Measurements from ENCODE around the gene SCIN. TPM values are rescaled to one million over a fixed set of nuclear protein-coding genes. Genes with fewer than 3 reads are reported as not detected.

Gene SCIN
- polyA plus RNA-seq, 1 donor (not counting 4 experiments of a cell fraction or from before 2014, with no cell fraction given) = not detected

DNA sequence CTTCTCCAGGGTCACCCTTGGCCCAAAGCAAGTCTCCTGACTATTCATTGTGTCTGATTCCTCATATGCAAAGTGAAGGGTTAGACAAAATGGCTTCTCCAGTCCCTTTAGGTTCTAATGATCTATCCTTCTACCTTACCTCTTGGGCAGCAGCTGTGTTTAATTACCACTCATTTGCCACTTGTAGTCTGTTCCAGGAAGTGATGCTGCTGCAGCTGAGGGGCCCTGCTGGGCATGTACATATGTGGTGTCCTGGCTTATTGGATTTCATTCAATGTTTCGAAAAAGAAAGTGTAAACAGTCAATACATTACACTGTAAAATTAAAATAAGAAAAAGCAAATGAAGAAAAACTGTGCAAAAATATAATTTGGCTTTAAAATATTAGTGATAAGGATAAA, 36.6 kb downstream of the SCIN start:
- Histone ChIP-seq H3K4me2 (ENCODE audit: control insufficient read depth, extremely low read depth, insufficient read depth, low read depth, low read length) (no peak overlapping the region), H3K36me3 (ENCODE audit: control insufficient read depth in 2 of 2, extremely low read depth in 1 of 2, insufficient read depth in 2 of 2, low read length in 2 of 2) (no peaks in the 10 kb centered on the region), H3K27me3 (ENCODE audit: control insufficient read depth, extremely low read depth, insufficient read depth, low read length) (no peaks in the 10 kb centered on the region), H3K4me3 (ENCODE audit: control insufficient read depth in 2 of 3, extremely low read depth in 1 of 3, insufficient read depth in 2 of 3, low read depth in 1 of 3, low read length in 3 of 3) (no peak overlapping the region), H2AFZ (ENCODE audit: control insufficient read depth, low read length) (no peak overlapping the region), H3K79me2 (ENCODE audit: control insufficient read depth, insufficient read depth, low read length) (no peaks in the 10 kb centered on the region), H3K9me1 (ENCODE audit: control insufficient read depth, extremely low read depth, insufficient read depth, low read length) (no peaks in the 10 kb centered on the region), H3K4me1 (ENCODE audit: control insufficient read depth, extremely low read depth, insufficient read depth, low read length) (no peaks in the 10 kb centered on the region), H3K9ac (ENCODE audit: control insufficient read depth, extremely low read depth, insufficient read depth, low read length) (no peak overlapping the region), H3K9me3 (ENCODE audit: control insufficient read depth, low read depth, low read length) (no peaks in the 10 kb centered on the region), H4K20me1 (ENCODE audit: control insufficient read depth, extremely low read depth, insufficient read depth, low read length) (no peaks in the 10 kb centered on the region), H3K27ac (ENCODE audit: control insufficient read depth, insufficient read depth, low read length) (no peak overlapping the region)
- FAIRE-seq (no peak), DNase-seq (ENCODE audit: low read depth, low spot score) (no peak)
- dilution Hi-C loops (cut with MboI; ENCODE audit: extremely low pct_ligation_motif_present, low sequenced_read_pairs) = no loop called here
- no peak for TF ChIP-seq EZH2 (IDR thresholded peaks at IDR 0.05; ENCODE audit: low read length)

GRCh38 chr7:12609561-12609960, 39.0 kb downstream of the SCIN start:
- H3K36me3 ChIP-seq (ENCODE audit: control insufficient read depth in 2 of 2, extremely low read depth in 1 of 2, insufficient read depth in 2 of 2, low read length in 2 of 2) = no peaks in the 10 kb centered on the region
- no peak for TF ChIP-seq EZH2 (IDR thresholded peaks at IDR 0.05; ENCODE audit: low read length)
- TF ChIP-seq, protein P1, sequence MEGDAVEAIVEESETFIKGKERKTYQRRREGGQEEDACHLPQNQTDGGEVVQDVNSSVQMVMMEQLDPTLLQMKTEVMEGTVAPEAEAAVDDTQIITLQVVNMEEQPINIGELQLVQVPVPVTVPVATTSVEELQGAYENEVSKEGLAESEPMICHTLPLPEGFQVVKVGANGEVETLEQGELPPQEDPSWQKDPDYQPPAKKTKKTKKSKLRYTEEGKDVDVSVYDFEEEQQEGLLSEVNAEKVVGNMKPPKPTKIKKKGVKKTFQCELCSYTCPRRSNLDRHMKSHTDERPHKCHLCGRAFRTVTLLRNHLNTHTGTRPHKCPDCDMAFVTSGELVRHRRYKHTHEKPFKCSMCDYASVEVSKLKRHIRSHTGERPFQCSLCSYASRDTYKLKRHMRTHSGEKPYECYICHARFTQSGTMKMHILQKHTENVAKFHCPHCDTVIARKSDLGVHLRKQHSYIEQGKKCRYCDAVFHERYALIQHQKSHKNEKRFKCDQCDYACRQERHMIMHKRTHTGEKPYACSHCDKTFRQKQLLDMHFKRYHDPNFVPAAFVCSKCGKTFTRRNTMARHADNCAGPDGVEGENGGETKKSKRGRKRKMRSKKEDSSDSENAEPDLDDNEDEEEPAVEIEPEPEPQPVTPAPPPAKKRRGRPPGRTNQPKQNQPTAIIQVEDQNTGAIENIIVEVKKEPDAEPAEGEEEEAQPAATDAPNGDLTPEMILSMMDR (optimal IDR thresholded peaks at IDR 0.05 in 1 of 3, IDR thresholded peaks at IDR 0.05 in 1 of 3, conservative IDR thresholded peaks at IDR 0.05 in 1 of 3; ENCODE audit: extremely low read depth in 1 of 3, insufficient read depth in 2 of 3, low read length in 3 of 3) = no peak
- H3K4me3 ChIP-seq (ENCODE audit: control insufficient read depth in 2 of 3, extremely low read depth in 1 of 3, insufficient read depth in 2 of 3, low read depth in 1 of 3, low read length in 3 of 3) = no peak overlapping the region
- H3K4me1 ChIP-seq (ENCODE audit: control insufficient read depth, extremely low read depth, insufficient read depth, low read length) = no peaks in the 10 kb centered on the region
- no peak for DNase-seq (ENCODE audit: low read depth, low spot score)
- H3K4me2 ChIP-seq (ENCODE audit: control insufficient read depth, extremely low read depth, insufficient read depth, low read depth, low read length) = no peak overlapping the region
- no peaks in the 10 kb centered on the region for H3K79me2 ChIP-seq (ENCODE audit: control insufficient read depth, insufficient read depth, low read length)
- FAIRE-seq = no peak
- no peaks in the 10 kb centered on the region for H3K27me3 ChIP-seq (ENCODE audit: control insufficient read depth, extremely low read depth, insufficient read depth, low read length)
- H3K27ac ChIP-seq (ENCODE audit: control insufficient read depth, insufficient read depth, low read length) = no peak overlapping the region
- no peaks in the 10 kb centered on the region for H3K9me3 ChIP-seq (ENCODE audit: control insufficient read depth, low read depth, low read length)
- H2AFZ ChIP-seq (ENCODE audit: control insufficient read depth, low read length) = no peak overlapping the region
- dilution Hi-C loops (cut with MboI; ENCODE audit: extremely low pct_ligation_motif_present, low sequenced_read_pairs) = no loop called here
- H4K20me1 ChIP-seq (ENCODE audit: control insufficient read depth, extremely low read depth, insufficient read depth, low read length) = no peaks in the 10 kb centered on the region
- no peak overlapping the region for H3K9ac ChIP-seq (ENCODE audit: control insufficient read depth, extremely low read depth, insufficient read depth, low read length)
- no peaks in the 10 kb centered on the region for H3K9me1 ChIP-seq (ENCODE audit: control insufficient read depth, extremely low read depth, insufficient read depth, low read length)

DNA sequence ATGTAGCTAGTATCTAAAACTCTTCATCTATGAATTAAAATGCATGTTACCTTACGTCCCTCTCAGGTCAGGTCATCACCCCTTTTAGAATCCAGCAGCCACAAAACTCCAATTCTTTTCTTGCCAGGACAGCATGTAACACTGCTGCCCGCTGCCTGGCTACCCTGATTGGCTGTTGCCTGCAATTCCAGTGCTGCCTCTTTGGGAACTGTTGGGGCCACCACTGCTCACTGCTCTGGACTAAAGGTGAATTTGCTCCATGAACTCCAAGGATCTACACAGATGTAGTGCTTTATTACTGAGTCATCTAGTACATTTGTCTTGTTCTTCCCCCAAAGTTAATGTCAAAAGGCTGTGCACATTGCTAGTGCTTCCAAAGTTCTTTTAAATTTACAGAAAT, 40.4 kb downstream of the SCIN start:
- dilution Hi-C loops (cut with MboI; ENCODE audit: extremely low pct_ligation_motif_present, low sequenced_read_pairs) = no loop called here
- no peak overlapping the region for H2AFZ ChIP-seq (ENCODE audit: control insufficient read depth, low read length)
- no peaks in the 10 kb centered on the region for H3K36me3 ChIP-seq (ENCODE audit: control insufficient read depth in 2 of 2, extremely low read depth in 1 of 2, insufficient read depth in 2 of 2, low read length in 2 of 2)
- DNase-seq (ENCODE audit: low read depth, low spot score) = no peak
- H3K9me1 ChIP-seq (ENCODE audit: control insufficient read depth, extremely low read depth, insufficient read depth, low read length) = no peaks in the 10 kb centered on the region
- TF ChIP-seq, protein P1 (optimal IDR thresholded peaks at IDR 0.05 in 1 of 3, IDR thresholded peaks at IDR 0.05 in 1 of 3, conservative IDR thresholded peaks at IDR 0.05 in 1 of 3; ENCODE audit: extremely low read depth in 1 of 3, insufficient read depth in 2 of 3, low read length in 3 of 3) = no peak
- TF ChIP-seq EZH2 (IDR thresholded peaks at IDR 0.05; ENCODE audit: low read length) = no peak
- no peaks in the 10 kb centered on the region for H4K20me1 ChIP-seq (ENCODE audit: control insufficient read depth, extremely low read depth, insufficient read depth, low read length)
- H3K4me3 ChIP-seq (ENCODE audit: control insufficient read depth in 2 of 3, extremely low read depth in 1 of 3, insufficient read depth in 2 of 3, low read depth in 1 of 3, low read length in 3 of 3) = no peak overlapping the region
- H3K27ac ChIP-seq (ENCODE audit: control insufficient read depth, insufficient read depth, low read length) = no peak overlapping the region
- FAIRE-seq = no peak
- H3K9ac ChIP-seq (ENCODE audit: control insufficient read depth, extremely low read depth, insufficient read depth, low read length) = no peak overlapping the region
- H3K4me2 ChIP-seq (ENCODE audit: control insufficient read depth, extremely low read depth, insufficient read depth, low read depth, low read length) = no peak overlapping the region
- H3K79me2 ChIP-seq (ENCODE audit: control insufficient read depth, insufficient read depth, low read length) = no peaks in the 10 kb centered on the region
- H3K4me1 ChIP-seq (ENCODE audit: control insufficient read depth, extremely low read depth, insufficient read depth, low read length) = no peaks in the 10 kb centered on the region
- H3K9me3 ChIP-seq (ENCODE audit: control insufficient read depth, low read depth, low read length) = no peaks in the 10 kb centered on the region
- H3K27me3 ChIP-seq (ENCODE audit: control insufficient read depth, extremely low read depth, insufficient read depth, low read length) = no peaks in the 10 kb centered on the region
